ENCODE measurements around the gene IVD.
A peak's percentile ranks its signal among the peaks of the same experiment; 100 is the strongest.

Gene IVD

DNA sequence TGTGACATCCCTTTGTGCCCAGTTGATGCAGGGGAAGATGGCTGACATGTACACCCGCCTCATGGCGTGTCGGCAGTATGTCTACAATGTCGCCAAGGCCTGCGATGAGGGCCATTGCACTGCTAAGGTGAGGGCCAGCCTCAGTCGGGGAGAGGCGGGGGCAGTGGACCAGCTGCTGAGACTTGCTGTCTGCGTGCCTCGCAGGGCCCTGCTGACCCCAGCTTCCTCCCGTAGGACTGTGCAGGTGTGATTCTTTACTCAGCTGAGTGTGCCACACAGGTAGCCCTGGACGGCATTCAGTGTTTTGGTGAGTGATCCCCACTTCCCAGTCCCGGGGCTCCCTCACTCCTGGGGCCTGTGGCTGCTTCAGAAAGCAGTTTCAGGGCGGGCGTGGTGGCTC lies 10.5 kb downstream of the IVD start:
- DNase-seq, result no peak

DNA sequence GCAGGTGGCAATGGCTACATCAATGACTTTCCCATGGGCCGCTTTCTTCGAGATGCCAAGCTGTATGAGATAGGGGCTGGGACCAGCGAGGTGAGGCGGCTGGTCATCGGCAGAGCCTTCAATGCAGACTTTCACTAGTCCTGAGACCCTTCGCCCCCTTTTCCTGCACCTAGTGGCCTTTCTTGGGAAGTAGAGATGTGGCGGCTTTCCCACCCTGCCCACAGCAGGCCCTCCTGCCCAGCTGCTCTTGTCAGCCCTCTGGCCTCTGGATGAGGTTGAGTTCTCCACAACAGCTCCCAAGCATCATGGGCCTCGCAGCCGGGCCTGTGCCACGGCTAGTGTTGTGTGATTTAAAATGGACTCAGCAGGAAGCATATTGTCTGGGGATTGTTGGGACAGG lies 12.5 kb downstream of the IVD start:
- no peak for DNase-seq

DNA sequence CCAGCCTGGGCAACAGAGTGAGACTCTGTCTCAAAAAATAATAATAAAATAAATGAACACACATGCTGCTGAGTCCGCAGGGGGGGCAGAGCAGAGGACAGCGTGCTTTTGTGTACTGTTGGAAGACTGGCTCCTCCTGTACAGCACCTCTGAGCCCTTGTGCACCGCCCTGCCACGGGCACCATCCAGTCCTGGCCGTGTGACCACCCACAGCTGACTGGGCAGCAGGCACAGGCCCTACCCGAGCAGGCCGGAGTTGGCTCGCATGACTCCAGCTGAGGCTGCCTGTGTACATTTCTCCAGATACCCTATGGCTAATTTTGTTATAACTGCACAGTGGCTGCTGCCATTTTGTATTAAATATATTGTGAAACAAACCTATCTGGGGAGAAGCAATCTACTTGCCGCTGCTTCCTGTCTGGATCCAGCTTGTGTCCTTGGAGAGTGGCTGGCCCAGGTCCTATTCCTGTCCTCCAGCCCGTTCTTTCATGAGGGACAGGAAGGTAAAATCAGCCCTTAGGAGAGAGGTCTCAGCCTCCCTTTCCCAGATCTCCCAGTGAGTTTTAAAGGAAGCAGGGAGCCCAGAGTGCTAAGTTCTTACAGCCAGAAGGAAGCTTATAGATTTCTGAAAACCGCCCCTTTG lies 14.6 kb downstream of the IVD start:
- DNase-seq, result no peak

DNA sequence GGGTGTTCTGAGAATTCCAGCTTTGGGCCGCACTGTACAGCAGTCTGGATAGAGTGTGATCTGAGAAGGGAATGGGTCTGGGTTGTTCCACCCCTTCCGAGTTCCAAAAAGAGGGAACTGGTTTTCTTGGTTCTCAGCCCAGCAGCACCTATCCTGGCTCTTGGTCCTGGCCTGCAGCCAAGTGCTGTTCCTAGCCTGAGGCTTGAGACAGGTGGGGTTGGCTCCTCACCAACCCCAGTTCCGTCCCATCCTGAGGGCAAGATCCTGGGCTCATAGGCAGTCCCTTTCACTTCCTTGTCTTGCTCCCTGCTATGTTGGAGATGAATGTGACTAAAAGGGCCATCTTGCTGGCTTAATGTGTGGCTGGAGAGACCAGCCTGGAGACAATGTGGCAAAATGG lies 15.2 kb downstream of the IVD start:
- peak; percentile 54 for DNase-seq

DNA sequence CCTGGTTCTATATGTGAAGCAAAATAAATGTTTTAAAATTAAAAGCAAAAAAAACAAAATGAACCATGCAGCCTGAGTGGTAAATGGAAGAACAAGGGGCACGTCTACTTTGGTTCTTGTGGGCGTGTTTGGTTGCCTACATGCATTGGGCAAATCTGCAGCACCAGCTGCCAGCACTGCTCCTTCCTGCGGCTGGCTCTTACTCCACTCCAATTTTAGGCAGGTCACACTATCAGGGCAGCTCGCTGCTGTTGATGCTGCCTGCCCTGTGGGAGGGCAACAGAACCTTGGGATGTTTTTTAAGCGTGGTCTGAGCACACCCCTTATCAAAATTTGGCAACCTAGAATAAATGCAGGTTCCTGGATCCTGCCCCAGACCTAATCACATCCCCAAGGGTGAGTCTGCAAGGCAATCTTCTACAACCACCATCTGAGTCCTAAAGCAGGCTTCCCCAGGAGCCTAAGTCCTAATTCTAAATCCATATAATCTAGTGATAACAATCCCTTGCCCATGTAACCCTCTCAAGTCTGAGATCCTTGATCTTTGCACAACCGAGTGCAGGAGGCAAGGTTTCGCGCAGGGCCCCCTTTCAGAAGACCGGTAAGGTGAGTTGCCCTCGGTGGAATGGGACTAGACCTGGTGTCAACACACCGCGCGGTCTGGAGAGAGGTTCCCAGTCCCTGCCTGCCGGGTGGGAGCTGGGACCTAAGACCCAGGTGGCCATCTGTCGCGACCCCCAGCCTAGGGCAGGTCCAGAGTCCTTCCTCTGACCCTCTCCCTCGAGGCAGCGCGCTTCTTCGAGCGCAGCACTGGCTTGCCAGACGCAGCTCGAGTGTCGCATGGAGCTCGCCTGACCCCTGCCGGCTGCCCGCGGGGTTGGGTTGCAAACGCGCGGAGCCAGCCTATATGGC lies 15.9 kb downstream of the IVD start:
- no peak for DNase-seq

DNA sequence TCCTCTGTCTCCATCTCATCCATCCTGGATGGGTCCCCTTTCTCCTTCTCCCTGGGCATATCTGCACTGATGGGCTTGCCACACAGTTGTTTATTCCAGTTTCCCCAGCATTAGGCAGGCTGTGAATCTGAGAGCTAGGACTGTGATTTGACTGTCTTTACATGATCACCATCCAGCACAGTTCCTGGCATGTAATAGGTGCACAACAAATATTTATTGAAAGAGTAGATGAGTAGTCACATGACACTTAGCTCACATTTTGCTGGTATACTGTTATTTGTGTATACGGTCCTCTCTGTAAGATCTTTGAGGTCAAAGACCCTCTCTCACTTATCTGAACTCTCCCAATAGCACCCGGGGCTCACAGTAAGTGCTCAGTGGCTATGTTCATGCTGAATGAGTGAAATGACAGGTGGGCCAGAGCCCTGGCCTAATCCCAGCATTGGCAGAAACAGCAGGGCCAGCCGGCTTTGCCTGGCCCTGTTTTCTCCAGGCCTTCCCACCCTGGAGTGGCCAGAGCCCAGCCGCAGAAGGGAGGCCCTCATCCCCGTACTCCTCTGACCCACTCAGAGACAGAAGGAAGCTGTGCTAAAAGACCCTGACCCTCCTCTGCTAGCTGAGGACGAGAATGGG lies 19.0 kb downstream of the IVD start:
- DNase-seq, result no peak

DNA sequence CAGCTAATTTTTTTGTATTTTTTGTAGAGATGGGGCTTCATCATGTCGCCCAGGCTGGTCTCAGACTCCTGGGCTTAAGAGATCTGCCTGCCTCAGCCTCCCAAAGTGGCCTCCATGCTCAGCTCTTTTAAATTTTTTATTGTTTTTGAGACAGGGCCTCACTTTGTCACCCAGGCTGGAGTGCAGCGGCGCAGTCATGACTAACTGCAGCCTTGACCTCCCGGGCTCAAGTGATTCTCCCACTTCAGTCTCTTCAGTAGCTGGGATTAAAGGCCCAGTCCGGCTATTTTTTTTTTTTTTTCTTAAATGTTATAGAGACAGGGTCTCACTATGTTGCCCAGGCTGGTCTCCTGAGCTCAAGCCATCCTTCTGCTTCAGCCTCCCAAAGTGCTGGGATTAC lies 20.1 kb downstream of the IVD start:
- no peak for DNase-seq

DNA sequence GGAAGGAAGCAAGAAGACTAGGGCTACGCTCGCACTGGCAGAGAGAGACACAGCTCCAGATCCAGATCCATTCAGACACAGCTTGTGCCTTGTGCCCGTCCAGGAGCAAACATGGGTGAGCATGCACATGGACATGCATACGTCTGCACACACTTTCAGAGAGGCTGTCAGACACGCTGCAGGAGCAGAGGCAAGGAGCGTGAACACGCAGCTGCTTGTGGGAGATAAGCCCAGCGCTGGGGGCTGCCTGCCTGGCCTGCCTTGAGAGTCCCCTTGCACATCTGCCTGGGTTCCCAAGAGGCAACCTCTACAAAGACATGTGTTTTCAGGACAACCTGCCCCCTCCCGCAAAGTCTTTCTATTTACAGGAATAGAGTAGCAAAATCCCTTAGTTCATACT lies 21.6 kb downstream of the IVD start:
- DNase-seq, result no peak

DNA sequence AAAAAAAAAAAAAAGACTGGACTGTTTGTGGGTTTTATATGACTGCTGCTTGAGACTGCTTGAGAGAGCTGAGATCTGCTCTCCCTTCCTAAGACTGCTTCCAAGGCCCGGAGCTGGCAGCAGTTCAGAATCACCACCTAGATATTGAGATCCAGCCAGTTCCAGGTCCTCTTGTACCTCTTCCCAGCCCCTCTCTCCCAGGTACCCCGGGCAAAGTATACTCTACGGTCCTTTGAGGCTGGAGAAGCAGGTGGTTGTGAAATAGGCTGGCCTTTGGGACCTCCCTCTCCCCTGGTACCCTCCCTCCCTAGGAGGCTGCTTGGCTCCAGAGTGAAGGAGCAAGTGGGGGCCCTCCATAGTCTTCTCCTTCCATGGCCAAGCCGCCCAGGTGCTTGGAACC lies 22.6 kb downstream of the IVD start:
- peak; percentile 66 for DNase-seq

DNA sequence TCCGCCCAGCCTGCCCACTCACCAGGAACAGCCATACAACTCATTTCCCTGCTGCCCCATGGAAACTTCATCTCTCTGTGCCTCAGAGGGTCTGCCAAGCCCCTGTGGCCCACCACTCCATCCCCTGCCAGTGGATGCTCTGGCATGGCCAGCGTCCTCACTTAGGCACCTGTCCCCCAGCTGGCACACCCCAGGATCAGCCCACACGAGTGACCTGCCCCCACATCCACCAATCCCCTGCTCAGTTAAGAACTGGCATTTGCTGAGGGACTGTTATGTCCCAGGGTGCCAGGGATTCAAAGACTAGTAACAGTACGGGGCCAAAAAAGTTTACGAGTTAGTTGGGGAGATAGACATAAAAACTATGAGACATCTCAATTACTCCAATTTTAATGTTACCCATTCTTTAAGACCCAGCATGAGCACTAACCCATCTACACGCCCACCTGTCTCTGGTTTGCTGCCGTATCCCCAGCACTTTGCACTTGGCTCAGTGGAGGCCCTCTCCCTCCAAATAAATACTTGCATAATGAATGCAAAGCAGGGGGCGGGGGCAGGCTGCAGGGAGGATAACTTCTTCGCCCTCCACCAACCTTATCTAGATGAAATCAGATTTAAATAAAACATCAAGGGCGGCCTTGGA lies 23.6 kb downstream of the IVD start:
- DNase-seq, result no peak

DNA sequence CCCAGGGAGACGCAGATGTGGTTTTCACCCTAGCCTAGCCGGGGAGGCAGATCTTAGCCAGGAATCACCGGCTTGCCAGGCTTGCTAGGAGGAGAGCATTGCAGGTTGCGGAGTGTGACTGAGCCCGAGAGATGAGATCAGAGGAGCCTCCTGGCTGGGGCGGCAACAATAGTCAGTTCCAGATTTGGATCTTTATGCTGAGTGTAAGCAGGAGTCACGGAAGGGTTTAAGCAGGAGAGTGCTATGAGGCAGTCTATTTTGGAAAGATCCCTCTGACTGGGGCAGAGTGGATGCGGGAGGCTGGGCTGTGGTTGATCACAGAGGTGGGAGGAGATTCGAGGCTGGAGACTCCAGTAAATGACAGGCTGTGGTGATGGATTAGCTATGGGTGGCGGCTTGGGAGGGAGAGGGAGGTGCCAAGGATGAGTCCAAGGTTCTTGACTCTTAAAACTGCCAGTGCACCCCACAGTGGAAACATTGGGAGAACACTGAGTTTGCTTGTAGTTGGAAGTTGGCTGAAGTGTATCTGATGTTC lies 24.7 kb downstream of the IVD start:
- DNase-seq, result no peak

DNA sequence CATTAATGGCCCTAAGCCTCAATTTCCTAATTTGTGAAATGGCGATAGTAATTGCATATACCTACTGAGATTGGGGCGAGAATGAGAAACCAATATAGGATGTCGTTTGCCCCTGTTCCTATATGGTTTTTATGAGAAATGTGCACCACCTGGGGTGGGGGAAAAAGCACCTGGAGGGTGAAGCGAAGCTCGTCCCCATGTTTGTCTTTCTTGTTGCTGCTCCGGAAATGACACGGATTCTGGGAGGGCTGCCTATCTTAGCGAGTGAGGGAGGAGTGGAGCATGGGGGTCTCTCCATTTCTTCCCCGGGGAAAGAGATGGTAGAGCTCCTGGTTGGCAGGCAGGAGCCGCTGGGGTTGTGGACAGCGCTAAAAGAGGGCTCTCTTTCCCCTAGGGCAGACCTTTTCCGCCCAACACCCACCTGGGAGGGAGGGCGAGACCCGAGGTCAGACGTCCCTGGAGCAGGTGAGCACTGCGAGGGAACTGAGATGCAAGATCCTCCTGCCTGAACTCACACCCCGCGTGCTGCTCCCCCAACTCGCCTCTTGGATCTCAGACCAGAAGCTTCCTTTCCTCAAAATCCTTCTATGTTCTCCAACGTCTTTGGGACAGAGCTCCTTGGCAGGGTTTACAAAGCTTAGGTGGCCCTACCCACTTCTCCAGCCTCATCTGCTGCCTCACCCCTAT lies 29.6 kb downstream of the IVD start:
- no peak for DNase-seq

DNA sequence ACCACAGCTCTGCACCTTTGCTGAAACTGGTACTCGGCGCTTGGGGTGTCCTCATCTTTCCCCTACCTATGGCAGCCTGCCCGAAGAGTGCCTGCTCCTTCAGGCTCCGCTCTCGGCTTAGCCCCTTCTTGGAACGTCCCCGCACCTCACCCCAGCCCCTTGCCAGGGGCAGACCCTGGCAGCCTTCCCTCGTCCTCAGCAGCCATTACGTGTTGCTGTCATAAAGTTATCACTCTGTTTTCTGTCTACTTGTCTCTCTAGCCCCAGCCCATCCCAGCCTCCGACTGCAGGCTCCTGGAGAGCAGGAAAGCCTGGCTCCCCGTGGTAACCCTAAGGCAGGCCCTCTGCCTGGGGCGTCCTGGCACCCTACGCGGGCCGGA lies 30.1 kb downstream of the IVD start:
- DNase-seq, result no peak

DNA sequence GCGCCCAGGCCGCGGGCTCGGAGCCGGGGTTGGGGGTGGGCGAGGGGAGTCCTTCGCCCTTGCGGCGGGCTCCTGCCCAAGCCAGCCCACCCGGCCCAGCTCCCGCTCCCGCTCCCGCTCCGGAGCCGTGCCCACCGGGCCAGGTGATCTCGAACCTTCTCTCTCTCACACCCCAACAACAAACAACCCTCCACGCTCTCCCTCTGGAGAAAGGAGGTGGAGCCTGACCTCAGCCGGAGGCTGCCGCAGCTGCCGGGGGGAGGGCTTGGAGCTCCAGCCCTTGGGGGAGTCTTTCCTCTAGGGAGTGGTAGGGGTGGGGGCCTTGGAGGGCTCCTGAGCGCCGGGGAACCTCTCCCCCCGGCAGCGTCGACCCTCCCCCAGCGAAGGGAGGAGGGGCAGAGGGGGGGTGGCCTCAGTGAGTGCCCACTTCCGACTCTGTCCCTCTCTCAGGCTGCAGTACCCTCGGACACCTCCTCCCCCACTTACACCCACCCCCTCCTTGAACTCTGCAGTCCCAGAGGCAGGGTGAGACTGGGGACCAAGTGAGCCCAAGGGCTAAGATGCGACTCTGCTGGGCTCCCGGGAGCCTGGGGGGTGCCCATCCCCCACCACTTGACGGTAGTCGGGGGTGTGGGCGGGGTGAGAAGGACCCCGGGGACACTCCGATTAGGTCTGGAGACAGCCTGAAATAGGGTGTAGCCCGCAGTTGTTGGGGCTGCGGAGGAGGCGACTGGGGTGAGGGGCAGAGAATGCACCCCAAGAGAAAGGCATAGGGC lies 30.7 kb downstream of the IVD start:
- DNase-seq, result no peak

DNA sequence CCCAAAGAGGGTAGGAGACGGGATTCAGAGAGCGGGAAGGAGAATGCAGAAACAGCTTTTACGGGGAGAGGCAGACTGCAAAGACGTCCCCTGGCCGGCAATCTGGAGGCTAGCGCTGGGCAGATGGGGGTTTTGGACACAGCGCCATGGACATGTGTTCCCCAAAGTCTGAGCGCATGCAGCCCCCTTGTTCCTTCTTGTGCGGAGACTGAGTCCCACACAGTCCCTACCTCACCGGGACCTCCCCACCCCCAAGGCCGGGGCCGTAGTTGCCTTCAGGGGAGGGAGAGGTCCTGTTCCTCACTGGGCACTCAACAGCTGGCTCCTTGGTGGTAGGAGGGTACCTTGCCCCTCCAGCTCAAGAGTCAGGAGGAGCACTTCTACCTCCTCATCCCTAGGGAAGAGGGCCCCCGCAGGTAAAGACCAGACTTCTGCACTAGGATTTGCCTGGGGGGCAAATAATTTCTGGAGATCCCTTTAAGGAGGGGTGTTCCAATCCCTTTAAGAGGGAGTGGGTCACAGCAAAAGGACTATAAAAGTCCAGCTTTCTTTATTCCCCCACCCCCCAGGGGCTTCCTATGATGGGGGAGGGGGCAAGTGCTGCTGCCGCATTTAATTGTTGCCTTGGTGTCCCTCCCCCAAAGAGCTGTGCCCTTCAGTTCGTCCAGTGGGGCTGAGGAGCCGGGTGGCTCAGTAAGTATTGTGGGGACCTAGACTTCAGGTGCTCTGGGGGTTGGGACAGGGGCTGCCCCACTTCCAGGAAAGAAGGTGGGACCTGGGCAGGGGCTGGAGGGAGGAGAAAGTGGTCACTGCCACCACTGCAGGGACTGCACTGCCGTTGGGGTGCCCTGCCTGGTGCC lies 31.5 kb downstream of the IVD start:
- no peak for DNase-seq

DNA sequence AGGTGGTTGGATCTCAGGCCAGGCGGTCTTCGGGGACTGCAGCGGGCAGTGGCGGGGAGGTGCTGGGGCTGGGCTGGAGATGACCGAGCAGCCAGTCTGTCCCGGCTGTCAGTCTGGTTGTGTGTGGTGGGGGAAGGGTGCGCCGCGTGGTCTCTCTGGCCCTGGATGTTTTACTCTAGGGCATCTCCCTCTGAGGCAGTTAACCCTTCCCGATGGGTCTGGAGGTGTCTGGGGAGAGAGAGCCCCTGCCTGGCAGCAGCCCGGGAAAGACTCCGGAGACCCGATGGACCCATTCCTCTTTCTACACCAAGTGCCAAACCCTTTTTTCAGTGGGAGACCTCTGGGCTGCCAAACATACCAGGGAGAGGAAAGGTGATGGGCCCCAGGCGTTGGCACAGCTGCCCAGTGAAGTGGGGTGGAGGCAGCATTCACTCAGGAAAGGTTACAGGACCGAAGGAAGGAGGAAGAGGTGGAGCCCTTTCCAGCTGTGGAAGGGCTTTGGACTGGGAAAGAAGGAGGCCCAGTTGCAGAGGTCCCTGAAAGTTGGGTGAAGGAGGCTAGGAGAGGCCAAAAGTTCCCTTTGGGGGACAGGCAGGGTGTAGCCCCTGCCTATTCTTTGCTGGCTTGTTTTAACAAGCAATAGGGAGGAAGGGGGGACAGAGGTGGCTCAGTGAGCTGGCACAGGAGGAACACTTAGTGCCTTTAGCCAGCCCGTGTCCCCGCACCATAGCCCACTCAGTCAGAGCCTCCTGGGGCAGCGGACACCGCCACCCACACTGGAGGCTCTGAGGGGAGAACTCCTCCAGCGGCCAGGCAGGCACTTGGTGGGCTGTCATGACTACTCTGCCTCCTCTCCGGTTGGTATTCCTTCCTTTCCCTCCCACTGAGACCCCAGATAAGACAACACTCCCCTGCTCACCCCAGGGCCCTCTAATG lies 32.4 kb downstream of the IVD start:
- no peak for DNase-seq

DNA sequence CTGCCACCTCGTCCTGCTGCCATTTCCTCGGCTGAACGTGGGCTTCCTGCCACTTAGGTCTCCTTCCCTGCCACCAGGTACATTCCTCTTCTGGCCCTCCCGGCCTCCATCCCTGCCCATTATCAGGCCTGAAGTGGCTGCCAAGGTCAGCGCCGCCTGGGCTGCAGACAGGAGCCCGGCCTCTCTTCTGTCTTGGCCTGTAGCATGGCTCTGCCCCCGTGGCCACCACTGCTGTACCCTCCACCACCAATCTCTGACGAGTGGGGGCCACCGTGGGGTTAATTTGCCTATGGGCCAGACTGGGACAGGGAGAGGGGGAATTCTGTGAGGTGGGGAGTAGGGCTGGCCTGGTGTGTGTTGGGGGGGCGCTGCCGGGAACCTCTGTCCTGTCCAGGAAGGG lies 33.1 kb downstream of the IVD start:
- DNase-seq, result no peak

DNA sequence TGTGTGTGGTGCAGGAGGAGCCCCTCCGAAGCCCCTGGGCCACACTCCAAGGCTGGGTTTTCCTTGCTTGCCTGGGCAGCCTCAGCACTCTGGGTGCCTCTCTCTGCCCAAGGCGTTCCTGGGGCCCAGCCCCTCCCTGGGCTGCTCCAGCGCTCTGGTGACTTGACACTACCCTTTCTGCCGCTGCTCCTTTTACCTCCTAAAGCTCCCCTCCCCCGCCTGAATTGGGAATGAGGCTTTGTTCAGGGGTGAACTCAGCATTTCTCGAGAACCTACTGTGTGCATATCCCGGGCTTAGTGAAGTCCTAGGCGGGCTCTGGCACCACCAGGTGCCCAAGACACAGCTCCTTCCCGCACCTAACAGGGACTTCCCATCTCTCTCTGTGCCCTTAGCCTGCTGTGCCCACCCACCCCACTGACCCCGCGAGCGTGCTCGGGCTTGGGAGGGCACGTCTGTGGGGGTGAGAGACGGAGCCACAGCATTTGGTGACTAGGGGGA lies 33.9 kb downstream of the IVD start:
- no peak for DNase-seq

DNA sequence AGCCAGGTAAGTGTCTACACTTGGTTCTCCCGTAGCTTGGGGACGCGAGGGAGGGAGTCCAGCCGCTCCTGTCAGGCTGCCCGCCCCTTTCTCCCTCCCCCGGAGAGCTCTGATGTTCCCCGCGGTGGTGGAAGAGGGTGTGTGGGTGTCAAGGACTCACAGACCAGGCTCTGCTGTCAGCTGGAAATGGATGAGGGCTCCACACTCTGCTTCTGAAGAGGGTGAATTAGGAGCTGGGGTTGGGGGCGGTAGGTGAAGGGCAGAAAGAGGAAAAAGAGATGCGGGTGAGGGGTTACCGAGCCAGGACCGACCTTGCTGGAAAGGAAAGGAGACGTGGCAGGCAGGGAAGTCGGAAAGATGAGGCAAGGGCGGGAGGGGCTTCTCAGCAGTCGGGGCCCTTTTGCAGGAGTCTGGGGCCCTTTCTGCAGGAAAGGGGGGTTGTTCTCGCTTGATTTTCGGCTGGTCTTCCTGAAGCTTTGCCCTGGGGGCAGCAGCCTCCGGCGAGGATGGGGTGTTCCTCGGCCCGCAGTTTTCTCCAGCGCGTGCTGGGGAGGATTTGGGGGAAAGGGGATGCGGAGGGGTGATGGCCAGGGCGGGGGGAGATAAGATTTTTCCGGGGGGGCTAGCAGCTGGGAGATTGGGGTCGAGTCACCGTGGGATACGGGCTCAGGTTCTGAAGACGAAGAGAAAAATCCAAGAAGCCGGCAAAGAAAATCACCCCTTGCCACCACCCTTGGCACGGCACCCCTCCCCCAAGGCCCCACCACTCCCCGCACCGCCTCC lies 34.6 kb downstream of the IVD start:
- DNase-seq, result no peak
